ENCODE measurements around the gene EIF4A3. TPM values are rescaled to one million over a fixed set of nuclear protein-coding genes. Genes with fewer than 3 reads are reported as not detected.

EIF4A3 gene
- total RNA-seq, 1 experiment from 2014 or later, result 160 TPM

DNA sequence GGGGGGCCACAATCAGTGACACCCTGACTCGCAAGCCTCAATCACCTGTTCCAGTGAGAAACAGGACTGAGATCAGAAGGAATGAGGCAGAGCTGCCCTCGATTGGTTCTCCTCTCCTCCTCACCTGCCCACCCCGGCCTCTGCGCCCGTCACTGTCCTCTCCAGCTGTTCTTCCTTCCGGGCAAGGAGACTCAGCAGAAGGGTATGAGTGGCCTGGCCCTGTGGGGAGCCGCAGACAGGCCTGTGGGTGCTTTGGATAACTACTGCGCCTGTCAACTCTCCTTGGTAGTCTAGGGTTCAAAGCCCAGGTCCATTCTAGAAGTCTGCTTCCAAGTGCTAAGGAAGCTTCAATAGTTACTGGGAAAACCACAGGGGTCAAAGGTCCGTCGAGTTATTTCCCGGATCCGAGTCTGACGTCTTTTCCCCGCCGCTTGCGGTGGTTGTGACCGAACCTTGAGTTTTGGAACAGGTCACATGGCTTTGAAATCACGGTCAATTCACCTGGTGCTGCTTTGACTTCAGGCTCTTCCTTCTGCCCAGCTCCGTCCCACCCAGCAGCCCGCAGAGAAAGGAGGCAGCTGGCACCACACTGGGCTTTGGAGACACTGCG, 31.2 kb upstream of the EIF4A3 start:
- ATAC-seq (no peak), DNase-seq (ENCODE audit: low spot score) (no peak)
- CTCF ChIA-PET, result interaction anchor here (1.0 to 1.9 kb wide), 3 partner anchors 77 to 183 kb away, joined by 3 to 6 read pairs (median 3); partner anchors contain the start of gene GAA
- no peaks in the 10 kb centered on the region for H3K27me3 Mint-ChIP-seq (ENCODE audit: low read depth)
- POLR2A ChIA-PET, result no interaction called here
- peaks cover 4% of the 10 kb centered on the region for H3K4me1 Mint-ChIP-seq
- no peaks in the 10 kb centered on the region for H3K9me3 Mint-ChIP-seq
- H3K36me3 Mint-ChIP-seq, result no peaks in the 10 kb centered on the region
- no peak overlapping the region for H3K27ac Mint-ChIP-seq
- H3K4me3 Mint-ChIP-seq, result no peak overlapping the region
- TF ChIP-seq NR2C2 (CRISPR knock-in tag; IDR thresholded peaks at IDR 0.05) (no peak), GTF2I (CRISPR knock-in tag; conservative IDR thresholded peaks at IDR 0.05) (no peak), NR1H2 (CRISPR knock-in tag; IDR thresholded peaks at IDR 0.05) (no peak), EMX1 (CRISPR knock-in tag; IDR thresholded peaks at IDR 0.05) (no peak), ZNF121 (CRISPR knock-in tag; IDR thresholded peaks at IDR 0.05) (no peak), KAT7 (CRISPR knock-in tag; IDR thresholded peaks at IDR 0.05; ENCODE audit: borderline replicate concordance) (no peak), SP1 (CRISPR knock-in tag; conservative IDR thresholded peaks at IDR 0.05) (no peak)
- TF ChIP-seq, protein P1, sequence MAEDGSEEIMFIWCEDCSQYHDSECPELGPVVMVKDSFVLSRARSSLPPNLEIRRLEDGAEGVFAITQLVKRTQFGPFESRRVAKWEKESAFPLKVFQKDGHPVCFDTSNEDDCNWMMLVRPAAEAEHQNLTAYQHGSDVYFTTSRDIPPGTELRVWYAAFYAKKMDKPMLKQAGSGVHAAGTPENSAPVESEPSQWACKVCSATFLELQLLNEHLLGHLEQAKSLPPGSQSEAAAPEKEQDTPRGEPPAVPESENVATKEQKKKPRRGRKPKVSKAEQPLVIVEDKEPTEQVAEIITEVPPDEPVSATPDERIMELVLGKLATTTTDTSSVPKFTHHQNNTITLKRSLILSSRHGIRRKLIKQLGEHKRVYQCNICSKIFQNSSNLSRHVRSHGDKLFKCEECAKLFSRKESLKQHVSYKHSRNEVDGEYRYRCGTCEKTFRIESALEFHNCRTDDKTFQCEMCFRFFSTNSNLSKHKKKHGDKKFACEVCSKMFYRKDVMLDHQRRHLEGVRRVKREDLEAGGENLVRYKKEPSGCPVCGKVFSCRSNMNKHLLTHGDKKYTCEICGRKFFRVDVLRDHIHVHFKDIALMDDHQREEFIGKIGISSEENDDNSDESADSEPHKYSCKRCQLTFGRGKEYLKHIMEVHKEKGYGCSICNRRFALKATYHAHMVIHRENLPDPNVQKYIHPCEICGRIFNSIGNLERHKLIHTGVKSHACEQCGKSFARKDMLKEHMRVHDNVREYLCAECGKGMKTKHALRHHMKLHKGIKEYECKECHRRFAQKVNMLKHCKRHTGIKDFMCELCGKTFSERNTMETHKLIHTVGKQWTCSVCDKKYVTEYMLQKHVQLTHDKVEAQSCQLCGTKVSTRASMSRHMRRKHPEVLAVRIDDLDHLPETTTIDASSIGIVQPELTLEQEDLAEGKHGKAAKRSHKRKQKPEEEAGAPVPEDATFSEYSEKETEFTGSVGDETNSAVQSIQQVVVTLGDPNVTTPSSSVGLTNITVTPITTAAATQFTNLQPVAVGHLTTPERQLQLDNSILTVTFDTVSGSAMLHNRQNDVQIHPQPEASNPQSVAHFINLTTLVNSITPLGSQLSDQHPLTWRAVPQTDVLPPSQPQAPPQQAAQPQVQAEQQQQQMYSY (CRISPR knock-in tag; IDR thresholded peaks at IDR 0.05), result no peak
- TF ChIP-seq, protein P2, sequence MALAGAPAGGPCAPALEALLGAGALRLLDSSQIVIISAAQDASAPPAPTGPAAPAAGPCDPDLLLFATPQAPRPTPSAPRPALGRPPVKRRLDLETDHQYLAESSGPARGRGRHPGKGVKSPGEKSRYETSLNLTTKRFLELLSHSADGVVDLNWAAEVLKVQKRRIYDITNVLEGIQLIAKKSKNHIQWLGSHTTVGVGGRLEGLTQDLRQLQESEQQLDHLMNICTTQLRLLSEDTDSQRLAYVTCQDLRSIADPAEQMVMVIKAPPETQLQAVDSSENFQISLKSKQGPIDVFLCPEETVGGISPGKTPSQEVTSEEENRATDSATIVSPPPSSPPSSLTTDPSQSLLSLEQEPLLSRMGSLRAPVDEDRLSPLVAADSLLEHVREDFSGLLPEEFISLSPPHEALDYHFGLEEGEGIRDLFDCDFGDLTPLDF (CRISPR knock-in tag; IDR thresholded peaks at IDR 0.05), result no peak
- TF ChIP-seq, protein P3, sequence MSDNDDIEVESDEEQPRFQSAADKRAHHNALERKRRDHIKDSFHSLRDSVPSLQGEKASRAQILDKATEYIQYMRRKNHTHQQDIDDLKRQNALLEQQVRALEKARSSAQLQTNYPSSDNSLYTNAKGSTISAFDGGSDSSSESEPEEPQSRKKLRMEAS (CRISPR knock-in tag; IDR thresholded peaks at IDR 0.05), result no peak
- TF ChIP-seq, protein P4, sequence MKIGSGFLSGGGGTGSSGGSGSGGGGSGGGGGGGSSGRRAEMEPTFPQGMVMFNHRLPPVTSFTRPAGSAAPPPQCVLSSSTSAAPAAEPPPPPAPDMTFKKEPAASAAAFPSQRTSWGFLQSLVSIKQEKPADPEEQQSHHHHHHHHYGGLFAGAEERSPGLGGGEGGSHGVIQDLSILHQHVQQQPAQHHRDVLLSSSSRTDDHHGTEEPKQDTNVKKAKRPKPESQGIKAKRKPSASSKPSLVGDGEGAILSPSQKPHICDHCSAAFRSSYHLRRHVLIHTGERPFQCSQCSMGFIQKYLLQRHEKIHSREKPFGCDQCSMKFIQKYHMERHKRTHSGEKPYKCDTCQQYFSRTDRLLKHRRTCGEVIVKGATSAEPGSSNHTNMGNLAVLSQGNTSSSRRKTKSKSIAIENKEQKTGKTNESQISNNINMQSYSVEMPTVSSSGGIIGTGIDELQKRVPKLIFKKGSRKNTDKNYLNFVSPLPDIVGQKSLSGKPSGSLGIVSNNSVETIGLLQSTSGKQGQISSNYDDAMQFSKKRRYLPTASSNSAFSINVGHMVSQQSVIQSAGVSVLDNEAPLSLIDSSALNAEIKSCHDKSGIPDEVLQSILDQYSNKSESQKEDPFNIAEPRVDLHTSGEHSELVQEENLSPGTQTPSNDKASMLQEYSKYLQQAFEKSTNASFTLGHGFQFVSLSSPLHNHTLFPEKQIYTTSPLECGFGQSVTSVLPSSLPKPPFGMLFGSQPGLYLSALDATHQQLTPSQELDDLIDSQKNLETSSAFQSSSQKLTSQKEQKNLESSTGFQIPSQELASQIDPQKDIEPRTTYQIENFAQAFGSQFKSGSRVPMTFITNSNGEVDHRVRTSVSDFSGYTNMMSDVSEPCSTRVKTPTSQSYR (CRISPR knock-in tag; IDR thresholded peaks at IDR 0.05), result no peak
- TF ChIP-seq, protein P5, sequence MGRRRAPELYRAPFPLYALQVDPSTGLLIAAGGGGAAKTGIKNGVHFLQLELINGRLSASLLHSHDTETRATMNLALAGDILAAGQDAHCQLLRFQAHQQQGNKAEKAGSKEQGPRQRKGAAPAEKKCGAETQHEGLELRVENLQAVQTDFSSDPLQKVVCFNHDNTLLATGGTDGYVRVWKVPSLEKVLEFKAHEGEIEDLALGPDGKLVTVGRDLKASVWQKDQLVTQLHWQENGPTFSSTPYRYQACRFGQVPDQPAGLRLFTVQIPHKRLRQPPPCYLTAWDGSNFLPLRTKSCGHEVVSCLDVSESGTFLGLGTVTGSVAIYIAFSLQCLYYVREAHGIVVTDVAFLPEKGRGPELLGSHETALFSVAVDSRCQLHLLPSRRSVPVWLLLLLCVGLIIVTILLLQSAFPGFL (CRISPR knock-in tag; IDR thresholded peaks at IDR 0.05; ENCODE audit: borderline replicate concordance), result no peak
- TF ChIP-seq, protein P6, sequence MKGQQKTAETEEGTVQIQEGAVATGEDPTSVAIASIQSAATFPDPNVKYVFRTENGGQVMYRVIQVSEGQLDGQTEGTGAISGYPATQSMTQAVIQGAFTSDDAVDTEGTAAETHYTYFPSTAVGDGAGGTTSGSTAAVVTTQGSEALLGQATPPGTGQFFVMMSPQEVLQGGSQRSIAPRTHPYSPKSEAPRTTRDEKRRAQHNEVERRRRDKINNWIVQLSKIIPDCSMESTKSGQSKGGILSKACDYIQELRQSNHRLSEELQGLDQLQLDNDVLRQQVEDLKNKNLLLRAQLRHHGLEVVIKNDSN (CRISPR knock-in tag; IDR thresholded peaks at IDR 0.05), result no peak
- TF ChIP-seq, protein P7, sequence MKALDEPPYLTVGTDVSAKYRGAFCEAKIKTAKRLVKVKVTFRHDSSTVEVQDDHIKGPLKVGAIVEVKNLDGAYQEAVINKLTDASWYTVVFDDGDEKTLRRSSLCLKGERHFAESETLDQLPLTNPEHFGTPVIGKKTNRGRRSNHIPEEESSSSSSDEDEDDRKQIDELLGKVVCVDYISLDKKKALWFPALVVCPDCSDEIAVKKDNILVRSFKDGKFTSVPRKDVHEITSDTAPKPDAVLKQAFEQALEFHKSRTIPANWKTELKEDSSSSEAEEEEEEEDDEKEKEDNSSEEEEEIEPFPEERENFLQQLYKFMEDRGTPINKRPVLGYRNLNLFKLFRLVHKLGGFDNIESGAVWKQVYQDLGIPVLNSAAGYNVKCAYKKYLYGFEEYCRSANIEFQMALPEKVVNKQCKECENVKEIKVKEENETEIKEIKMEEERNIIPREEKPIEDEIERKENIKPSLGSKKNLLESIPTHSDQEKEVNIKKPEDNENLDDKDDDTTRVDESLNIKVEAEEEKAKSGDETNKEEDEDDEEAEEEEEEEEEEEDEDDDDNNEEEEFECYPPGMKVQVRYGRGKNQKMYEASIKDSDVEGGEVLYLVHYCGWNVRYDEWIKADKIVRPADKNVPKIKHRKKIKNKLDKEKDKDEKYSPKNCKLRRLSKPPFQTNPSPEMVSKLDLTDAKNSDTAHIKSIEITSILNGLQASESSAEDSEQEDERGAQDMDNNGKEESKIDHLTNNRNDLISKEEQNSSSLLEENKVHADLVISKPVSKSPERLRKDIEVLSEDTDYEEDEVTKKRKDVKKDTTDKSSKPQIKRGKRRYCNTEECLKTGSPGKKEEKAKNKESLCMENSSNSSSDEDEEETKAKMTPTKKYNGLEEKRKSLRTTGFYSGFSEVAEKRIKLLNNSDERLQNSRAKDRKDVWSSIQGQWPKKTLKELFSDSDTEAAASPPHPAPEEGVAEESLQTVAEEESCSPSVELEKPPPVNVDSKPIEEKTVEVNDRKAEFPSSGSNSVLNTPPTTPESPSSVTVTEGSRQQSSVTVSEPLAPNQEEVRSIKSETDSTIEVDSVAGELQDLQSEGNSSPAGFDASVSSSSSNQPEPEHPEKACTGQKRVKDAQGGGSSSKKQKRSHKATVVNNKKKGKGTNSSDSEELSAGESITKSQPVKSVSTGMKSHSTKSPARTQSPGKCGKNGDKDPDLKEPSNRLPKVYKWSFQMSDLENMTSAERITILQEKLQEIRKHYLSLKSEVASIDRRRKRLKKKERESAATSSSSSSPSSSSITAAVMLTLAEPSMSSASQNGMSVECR (CRISPR knock-in tag; IDR thresholded peaks at IDR 0.05; ENCODE audit: borderline replicate concordance), result no peak
- TF ChIP-seq, protein P8, sequence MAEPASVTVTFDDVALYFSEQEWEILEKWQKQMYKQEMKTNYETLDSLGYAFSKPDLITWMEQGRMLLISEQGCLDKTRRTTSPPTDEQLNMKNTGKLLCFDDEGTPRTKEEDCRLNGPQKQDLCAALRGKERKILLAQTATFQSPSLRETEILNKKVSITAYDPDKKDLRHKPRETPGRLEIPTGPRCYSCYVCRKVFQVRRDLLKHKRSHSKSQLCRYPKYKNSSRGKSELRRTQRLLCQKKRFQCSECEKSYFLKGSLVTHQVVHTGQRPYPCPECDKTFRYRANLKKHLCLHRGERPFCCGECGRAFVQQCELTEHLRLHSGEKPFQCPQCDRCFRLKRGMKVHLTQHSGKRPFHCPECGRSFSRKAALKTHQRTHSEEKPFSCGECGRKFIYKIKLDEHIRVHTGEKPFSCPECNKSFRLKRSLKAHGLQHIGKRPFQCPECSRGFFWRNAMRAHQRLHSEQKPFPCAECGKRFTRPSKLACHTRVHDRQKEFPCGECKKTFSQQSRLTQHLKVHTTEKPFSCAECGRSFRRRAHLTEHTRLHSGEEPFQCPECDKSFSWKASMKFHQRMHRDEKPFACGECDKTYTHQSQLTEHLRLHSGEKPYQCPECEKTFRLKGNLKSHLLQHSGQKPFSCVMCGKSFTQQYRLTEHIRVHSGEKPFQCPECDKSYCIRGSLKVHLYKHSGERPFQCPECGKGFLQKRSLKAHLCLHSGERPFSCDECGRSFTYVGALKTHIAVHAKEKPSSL (CRISPR knock-in tag; conservative IDR thresholded peaks at IDR 0.05), result no peak
- TF ChIP-seq, protein P9, sequence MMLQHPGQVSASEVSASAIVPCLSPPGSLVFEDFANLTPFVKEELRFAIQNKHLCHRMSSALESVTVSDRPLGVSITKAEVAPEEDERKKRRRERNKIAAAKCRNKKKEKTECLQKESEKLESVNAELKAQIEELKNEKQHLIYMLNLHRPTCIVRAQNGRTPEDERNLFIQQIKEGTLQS (CRISPR knock-in tag; conservative IDR thresholded peaks at IDR 0.05), result no peak
